Activated CD8-positive, alpha-beta T cell treated with anti-CD3 and anti-CD28 coated beads for 36 hours (primary cell): Measurements from ENCODE around the gene LVRN. TPM values are rescaled to one million over a fixed set of nuclear protein-coding genes. Genes with fewer than 3 reads are reported as not detected.

Experiments used
- ATAC-seq: fragments of 200-7000 bp; cut with Tn5 transposase; one replicate; pipeline ENCODE4 v1.10.0; 2021; ENCODE audit warnings: mild to moderate bottlenecking, moderate library complexity
- CTCF ChIA-PET: fragments of 350-600 bp; sonication (Branson Sonifier 250); formaldehyde crosslinking; loops from one replicate; lab custom pipeline; 2021; ENCODE audit warnings: antibody characterized with exemption; lab: Charles Lee
- POLR2A ChIA-PET: fragments of 350-600 bp; sonication (Branson Sonifier 250); formaldehyde crosslinking; loops from one replicate; lab custom pipeline; 2021; ENCODE audit warnings: antibody characterized with exemption; lab: Charles Lee
- DNase-seq: peaks from one replicate; pipeline ENCODE4 v3.0.0-alpha.2; 2020
- H3K27ac Mint-ChIP-seq: one replicate; pipeline ENCODE4 v1.8.0; 2021; ENCODE audit warnings: mild to moderate bottlenecking, mixed read lengths
- H3K27me3 Mint-ChIP-seq: one replicate; pipeline ENCODE4 v1.8.0; 2021; ENCODE audit warnings: mixed read lengths
- H3K36me3 Mint-ChIP-seq: one replicate; pipeline ENCODE4 v1.8.0; 2021; ENCODE audit warnings: low read depth, mixed read lengths
- H3K4me1 Mint-ChIP-seq: one replicate; pipeline ENCODE4 v1.8.0; 2021; ENCODE audit warnings: low read depth, mixed read lengths
- H3K4me3 Mint-ChIP-seq: one replicate; pipeline ENCODE4 v1.8.0; 2021; ENCODE audit warnings: mild to moderate bottlenecking, moderate library complexity, mixed read lengths
- H3K9me3 Mint-ChIP-seq: one replicate; pipeline ENCODE4 v1.8.0; 2021; ENCODE audit warnings: mixed read lengths
- intact Hi-C: fragments of 100-400 bp; cut with micrococcal nuclease; formaldehyde crosslinking; loops from one replicate; pipeline ENCODE4 v1.10.0; 2022
- total RNA-seq, 2 experiments: library from RNA; stranded (reverse); gene quantifications; one replicate each; pipeline ENCODE4 v1.2.3, GENCODE V29; 2021
- TF ChIP-seq, protein P1 (sequence below): fragments of 200-600 bp; IDR thresholded peaks from one replicate; pipeline ENCODE4 v1.8.0; 2022; ENCODE audit warnings: antibody characterized with exemption, mild to moderate bottlenecking

LVRN gene
- total RNA-seq, 2 experiments from 2014 or later = 0.27 to 0.29 TPM

DNA sequence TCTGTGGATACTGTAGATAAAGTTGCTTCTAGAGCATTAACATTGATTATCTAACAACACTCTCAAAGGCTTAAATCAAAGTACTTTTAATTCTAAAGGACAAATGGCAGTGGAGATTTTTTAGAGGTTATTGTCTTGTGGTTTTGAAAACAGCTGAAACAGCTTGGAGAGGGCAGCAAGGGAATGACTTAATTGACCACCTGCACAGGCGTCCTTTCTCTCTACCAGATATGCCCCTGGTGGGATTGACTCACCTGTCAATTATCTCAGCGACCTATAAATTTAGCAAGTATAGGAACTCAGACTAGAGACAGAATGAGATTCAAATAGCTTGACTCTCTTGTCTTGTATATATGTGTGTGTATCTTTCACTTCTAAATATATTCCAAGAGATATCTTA is 83.5 kb downstream of the LVRN start:
- DNase-seq (no peak), ATAC-seq (no peak)
- Mint-ChIP-seq H3K27ac (no peak overlapping the region), H3K9me3 (no peaks in the 10 kb centered on the region), H3K4me3 (no peak overlapping the region), H3K4me1 (no peaks in the 10 kb centered on the region), H3K36me3 (no peaks in the 10 kb centered on the region), H3K27me3 (peaks cover 14% of the 10 kb centered on the region)
- TF ChIP-seq, protein P1, sequence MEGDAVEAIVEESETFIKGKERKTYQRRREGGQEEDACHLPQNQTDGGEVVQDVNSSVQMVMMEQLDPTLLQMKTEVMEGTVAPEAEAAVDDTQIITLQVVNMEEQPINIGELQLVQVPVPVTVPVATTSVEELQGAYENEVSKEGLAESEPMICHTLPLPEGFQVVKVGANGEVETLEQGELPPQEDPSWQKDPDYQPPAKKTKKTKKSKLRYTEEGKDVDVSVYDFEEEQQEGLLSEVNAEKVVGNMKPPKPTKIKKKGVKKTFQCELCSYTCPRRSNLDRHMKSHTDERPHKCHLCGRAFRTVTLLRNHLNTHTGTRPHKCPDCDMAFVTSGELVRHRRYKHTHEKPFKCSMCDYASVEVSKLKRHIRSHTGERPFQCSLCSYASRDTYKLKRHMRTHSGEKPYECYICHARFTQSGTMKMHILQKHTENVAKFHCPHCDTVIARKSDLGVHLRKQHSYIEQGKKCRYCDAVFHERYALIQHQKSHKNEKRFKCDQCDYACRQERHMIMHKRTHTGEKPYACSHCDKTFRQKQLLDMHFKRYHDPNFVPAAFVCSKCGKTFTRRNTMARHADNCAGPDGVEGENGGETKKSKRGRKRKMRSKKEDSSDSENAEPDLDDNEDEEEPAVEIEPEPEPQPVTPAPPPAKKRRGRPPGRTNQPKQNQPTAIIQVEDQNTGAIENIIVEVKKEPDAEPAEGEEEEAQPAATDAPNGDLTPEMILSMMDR = no peak
- intact Hi-C loops = no loop called here
- CTCF ChIA-PET = no interaction called here
- POLR2A ChIA-PET = no interaction called here

DNA sequence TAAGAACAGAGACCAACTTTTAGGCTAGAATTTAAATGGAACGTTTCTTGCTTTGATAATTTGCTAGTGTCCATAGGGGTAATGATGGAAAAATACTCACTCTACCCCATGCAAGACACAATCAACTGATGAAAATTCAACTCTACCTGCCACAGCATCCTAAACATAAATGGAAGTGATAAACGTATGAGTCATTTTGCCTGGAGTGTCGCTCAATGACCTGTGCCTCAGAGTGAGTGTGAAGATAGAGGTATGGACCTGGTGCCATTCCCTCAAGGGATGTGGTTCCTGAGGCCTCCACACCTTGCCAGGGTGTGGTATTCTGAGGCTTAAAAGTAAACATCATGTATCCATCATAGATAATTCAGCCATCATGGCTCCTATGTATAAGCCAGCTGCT is 84.0 kb downstream of the LVRN start:
- H3K27ac Mint-ChIP-seq = no peak overlapping the region
- no peaks in the 10 kb centered on the region for H3K9me3 Mint-ChIP-seq
- DNase-seq (no peak), ATAC-seq (no peak)
- intact Hi-C loops = no loop called here
- H3K36me3 Mint-ChIP-seq = no peaks in the 10 kb centered on the region
- CTCF ChIA-PET = no interaction called here
- peaks cover 14% of the 10 kb centered on the region for H3K27me3 Mint-ChIP-seq
- no peaks in the 10 kb centered on the region for H3K4me1 Mint-ChIP-seq
- TF ChIP-seq, protein P1 = no peak
- no peak overlapping the region for H3K4me3 Mint-ChIP-seq
- POLR2A ChIA-PET = no interaction called here

DNA sequence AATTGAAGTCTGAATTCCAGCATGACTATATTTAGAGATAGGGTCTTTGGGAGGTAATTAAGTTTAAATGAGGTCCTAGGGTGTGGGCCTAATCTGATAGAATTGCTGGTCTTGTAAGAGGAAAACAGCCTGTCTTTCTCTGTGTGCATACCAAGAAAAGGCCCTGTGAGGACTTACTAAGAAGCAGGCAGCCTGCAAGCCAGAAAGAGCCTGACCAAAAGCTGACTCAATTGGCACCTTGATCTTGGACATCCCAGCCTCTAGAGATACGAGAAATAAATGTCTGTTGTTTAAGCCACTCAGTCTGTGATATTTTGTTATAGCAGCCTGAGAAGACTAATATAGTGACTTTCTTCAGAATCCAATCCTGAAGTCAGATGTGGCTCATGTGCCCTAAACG is 84.5 kb downstream of the LVRN start:
- Mint-ChIP-seq H3K9me3 (no peaks in the 10 kb centered on the region), H3K4me3 (no peak overlapping the region), H3K27me3 (peaks cover 14% of the 10 kb centered on the region), H3K36me3 (no peaks in the 10 kb centered on the region), H3K27ac (no peak overlapping the region), H3K4me1 (no peaks in the 10 kb centered on the region)
- no peak for ATAC-seq
- ChIA-PET CTCF (no interaction called here), POLR2A (no interaction called here)
- DNase-seq = no peak
- TF ChIP-seq, protein P1 = no peak
- intact Hi-C loops = no loop called here

DNA sequence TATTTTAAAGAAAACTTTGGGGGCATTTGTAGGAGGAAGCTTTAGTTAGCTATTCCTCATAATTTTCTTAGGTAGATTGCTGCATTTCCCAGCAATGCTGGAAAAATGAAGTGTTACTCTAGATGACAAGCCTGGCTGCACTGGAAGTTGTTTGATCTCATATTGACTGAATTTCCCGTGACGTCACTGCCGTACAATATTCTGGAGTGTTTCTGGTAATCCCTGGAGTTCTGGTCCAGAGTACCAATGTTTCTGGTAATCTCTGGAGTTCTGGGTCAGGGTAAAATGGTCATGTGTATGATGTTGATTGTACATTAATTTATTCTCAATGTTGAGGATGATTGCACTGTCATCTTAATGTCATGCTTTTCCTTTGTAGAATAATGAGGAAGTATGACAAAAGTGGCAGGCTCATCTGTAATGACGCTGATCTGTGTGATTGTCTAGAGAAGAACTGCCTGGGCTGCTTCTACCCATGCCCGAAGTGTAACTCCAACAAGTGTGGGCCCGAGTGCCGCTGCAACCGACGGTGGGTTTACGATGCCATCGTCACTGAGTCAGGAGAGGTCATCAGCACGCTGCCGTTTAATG is 96.2 kb downstream of the LVRN start:
- ChIA-PET POLR2A (no interaction called here), CTCF (interaction anchor here (0.8 kb wide), 2 partner anchors 9 to 15 kb away, joined by 3 to 4 read pairs; no protein-coding TSS in a partner anchor)
- Mint-ChIP-seq H3K27ac (no peak overlapping the region), H3K9me3 (no peaks in the 10 kb centered on the region), H3K36me3 (no peaks in the 10 kb centered on the region), H3K27me3 (peaks cover 8% of the 10 kb centered on the region), H3K4me1 (no peaks in the 10 kb centered on the region), H3K4me3 (no peak overlapping the region)
- intact Hi-C loops = no loop called here
- DNase-seq (no peak), ATAC-seq (no peak)
- TF ChIP-seq, protein P1 = no peak

DNA sequence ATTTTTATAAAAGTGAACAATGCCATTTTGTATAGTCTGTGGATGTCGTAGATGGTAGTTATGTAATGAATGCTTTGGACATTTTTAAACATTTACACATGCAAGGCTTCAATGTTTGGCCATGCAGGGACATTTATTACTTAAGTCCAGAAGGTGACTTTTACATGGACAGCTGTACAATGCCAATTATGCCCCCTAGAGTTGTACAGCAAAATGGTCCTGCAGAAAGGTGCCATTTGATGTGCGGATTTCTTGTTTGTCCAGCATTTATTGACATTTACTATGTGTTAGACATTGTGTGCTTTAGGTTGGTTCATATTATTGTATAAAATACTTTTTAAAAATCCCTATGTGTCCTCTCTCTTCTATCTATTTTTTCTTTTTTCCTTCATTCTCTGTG is 100.1 kb downstream of the LVRN start:
- TF ChIP-seq, protein P1 = no peak
- intact Hi-C loops = no loop called here
- Mint-ChIP-seq H3K4me3 (no peak overlapping the region), H3K27ac (no peak overlapping the region), H3K36me3 (no peaks in the 10 kb centered on the region), H3K27me3 (peaks cover 11% of the 10 kb centered on the region), H3K4me1 (no peaks in the 10 kb centered on the region), H3K9me3 (no peaks in the 10 kb centered on the region)
- ChIA-PET POLR2A (no interaction called here), CTCF (no interaction called here)
- no peak for ATAC-seq
- DNase-seq = no peak
